ENCODE data around the gene PHAF1. TPM values are rescaled to one million over a fixed set of nuclear protein-coding genes. Genes with fewer than 3 reads are reported as not detected.

The PHAF1 gene
- polyA plus RNA-seq, 1 donor from 2014 or later: 9.8 TPM

DNA sequence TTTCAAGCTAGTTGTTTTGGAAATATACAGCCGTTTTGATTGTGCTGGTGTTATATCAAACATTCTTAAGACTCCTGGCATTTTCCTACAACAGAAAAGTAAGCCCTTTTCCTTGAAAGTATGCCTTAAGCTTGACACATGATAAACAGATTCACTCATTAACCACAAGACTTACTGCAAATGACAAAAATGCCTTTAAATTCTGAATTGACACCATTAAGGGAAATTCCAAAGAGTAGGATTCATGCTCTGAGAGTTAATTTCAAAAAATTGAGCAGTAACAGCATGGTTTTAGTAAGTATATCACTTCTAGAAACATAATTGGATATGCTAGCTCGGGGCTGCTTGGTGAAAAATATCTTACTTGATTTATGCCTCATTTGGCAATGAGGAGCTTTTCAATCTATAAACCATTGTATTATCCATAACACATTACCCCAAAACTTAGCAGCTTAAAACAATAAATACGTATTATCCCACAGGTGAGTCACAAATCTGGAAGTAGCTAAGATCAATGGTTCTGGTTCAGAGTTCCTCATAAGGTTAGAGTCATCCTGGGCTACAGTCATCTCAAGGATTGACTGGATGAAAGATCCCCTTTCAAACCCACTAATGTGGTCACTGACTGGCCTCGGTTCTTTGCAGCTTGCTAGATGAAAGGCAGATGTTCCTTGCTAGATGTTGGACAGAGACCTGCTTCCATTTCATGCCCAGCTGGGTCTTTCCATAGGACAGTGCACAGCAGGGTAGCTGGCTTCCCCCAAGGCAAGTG, 8.2 kb upstream of the PHAF1 start:
- no peaks in the 10 kb centered on the region for H3K36me3 ChIP-seq (ENCODE audit: insufficient read depth, low read length)
- H3K9ac ChIP-seq (ENCODE audit: low read length): no peak overlapping the region
- no peak overlapping the region for H3K27ac ChIP-seq (ENCODE audit: low read length)

DNA sequence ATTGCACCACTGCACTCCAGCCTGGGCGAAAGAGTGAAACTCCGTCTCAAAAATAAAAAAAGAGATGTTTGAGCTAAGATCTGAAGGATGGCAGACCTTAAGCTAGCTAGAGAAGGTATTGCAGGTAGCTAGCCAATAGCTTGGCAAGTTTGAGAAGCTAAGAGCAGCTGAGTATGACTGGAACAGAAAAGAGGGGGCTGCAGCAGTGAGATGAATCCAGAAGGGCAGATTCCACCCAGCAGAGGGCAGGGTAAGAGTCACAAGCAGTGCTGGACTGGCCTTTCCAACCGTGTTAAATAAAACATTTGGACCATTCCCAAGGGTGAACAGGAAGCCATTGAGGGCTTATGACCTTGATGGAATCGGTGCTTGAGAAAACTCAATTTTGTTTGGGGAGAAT, 5.7 kb upstream of the PHAF1 start:
- H3K9me2 ChIP-seq (ENCODE audit: insufficient read depth, low read length): no peaks in the 10 kb centered on the region
- H2AFZ ChIP-seq (ENCODE audit: low read depth, low read length): no peak overlapping the region
- H3K79me2 ChIP-seq (replicated peaks; ENCODE audit: insufficient read depth, low read length): no peaks in the 10 kb centered on the region
- no peaks in the 10 kb centered on the region for H3K27me3 ChIP-seq (ENCODE audit: insufficient read depth, low read depth, low read length)
- no peak overlapping the region for H3K4me3 ChIP-seq (ENCODE audit: low read length)
- H3K4me2 ChIP-seq (ENCODE audit: low read length): no peak overlapping the region
- no peaks in the 10 kb centered on the region for H3F3A ChIP-seq (ENCODE audit: insufficient read depth, low read length, poor library complexity, severe bottlenecking)
- H3K9ac ChIP-seq (ENCODE audit: low read length): no peak overlapping the region
- no peaks in the 10 kb centered on the region for H3K36me3 ChIP-seq (ENCODE audit: insufficient read depth, low read length)
- no peak overlapping the region for H3K27ac ChIP-seq (ENCODE audit: low read length)
- H4K20me1 ChIP-seq (ENCODE audit: insufficient read depth): no peaks in the 10 kb centered on the region
- TF ChIP-seq TAF1 (IDR thresholded peaks at IDR 0.05; ENCODE audit: low read depth) (no peak), EZH2 (IDR thresholded peaks at IDR 0.05; ENCODE audit: borderline replicate concordance, insufficient read depth, low read length, poor library complexity, severe bottlenecking) (no peak), POLR2AphosphoS5 (IDR thresholded peaks at IDR 0.05) (no peak), MXI1 (conservative IDR thresholded peaks at IDR 0.05; ENCODE audit: poor library complexity, severe bottlenecking) (no peak), RAD21 (conservative IDR thresholded peaks at IDR 0.05) (no peak), REST (IDR thresholded peaks at IDR 0.05; ENCODE audit: borderline replicate concordance) (no peak), SMC3 (conservative IDR thresholded peaks at IDR 0.05; ENCODE audit: poor library complexity) (no peak), EP300 (conservative IDR thresholded peaks at IDR 0.05; ENCODE audit: poor library complexity, severe bottlenecking) (no peak)
- TF ChIP-seq, protein P1, sequence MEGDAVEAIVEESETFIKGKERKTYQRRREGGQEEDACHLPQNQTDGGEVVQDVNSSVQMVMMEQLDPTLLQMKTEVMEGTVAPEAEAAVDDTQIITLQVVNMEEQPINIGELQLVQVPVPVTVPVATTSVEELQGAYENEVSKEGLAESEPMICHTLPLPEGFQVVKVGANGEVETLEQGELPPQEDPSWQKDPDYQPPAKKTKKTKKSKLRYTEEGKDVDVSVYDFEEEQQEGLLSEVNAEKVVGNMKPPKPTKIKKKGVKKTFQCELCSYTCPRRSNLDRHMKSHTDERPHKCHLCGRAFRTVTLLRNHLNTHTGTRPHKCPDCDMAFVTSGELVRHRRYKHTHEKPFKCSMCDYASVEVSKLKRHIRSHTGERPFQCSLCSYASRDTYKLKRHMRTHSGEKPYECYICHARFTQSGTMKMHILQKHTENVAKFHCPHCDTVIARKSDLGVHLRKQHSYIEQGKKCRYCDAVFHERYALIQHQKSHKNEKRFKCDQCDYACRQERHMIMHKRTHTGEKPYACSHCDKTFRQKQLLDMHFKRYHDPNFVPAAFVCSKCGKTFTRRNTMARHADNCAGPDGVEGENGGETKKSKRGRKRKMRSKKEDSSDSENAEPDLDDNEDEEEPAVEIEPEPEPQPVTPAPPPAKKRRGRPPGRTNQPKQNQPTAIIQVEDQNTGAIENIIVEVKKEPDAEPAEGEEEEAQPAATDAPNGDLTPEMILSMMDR (IDR thresholded peaks at IDR 0.05; ENCODE audit: poor library complexity, severe bottlenecking): no peak
- H3K9me3 ChIP-seq (ENCODE audit: low read length): no peaks in the 10 kb centered on the region

More for the DNA sequence above, 8.2 kb upstream of the PHAF1 start:
- Histone ChIP-seq H3K79me2 (replicated peaks; ENCODE audit: insufficient read depth, low read length) (no peaks in the 10 kb centered on the region), H4K20me1 (ENCODE audit: insufficient read depth) (no peaks in the 10 kb centered on the region), H3F3A (ENCODE audit: insufficient read depth, low read length, poor library complexity, severe bottlenecking) (no peaks in the 10 kb centered on the region), H3K4me3 (ENCODE audit: low read length) (no peak overlapping the region), H3K9me3 (ENCODE audit: low read length) (no peaks in the 10 kb centered on the region), H2AFZ (ENCODE audit: low read depth, low read length) (no peak overlapping the region), H3K4me2 (ENCODE audit: low read length) (no peak overlapping the region), H3K27me3 (ENCODE audit: insufficient read depth, low read depth, low read length) (no peaks in the 10 kb centered on the region), H3K9me2 (ENCODE audit: insufficient read depth, low read length) (no peaks in the 10 kb centered on the region)
- TF ChIP-seq POLR2AphosphoS5 (IDR thresholded peaks at IDR 0.05): no peak
- TF ChIP-seq, protein P1 (IDR thresholded peaks at IDR 0.05; ENCODE audit: poor library complexity, severe bottlenecking): peak; percentile 29

Measured in neural cell (in vitro differentiated cells).